Adrenal gland (tissue), 19 donors: ENCODE data around the gene HMX2. TPM values are rescaled to one million over a fixed set of nuclear protein-coding genes. Genes with fewer than 3 reads are reported as not detected.
A peak's percentile ranks its signal among the peaks of the same experiment; 100 is the strongest.

Experiments
- DNase-seq, 7 donors: peaks; one replicate each; pipeline ENCODE4 v3.0.0-alpha.2; 2019 to 2020
- H3K27ac ChIP-seq, 5 donors: fragments of 200-600 bp; sonication (generic) in 4 of 5; 1 replicate in 3 of 5; 2 replicates in 2 of 5; pipeline versions ENCODE4 v1.5.1 to v1.8.0; 2016 to 2020; ENCODE audit warnings: mild to moderate bottlenecking in 1 of 5
- H3K27me3 ChIP-seq: fragments of 200-600 bp; 2 replicates; pipeline ENCODE4 v1.8.0; 2021
- H3K36me3 ChIP-seq, 2 donors: fragments of 200-600 bp; replicated peaks in 1 of 2; 1 replicate in 1 of 2; 2 replicates in 1 of 2; pipeline versions ENCODE4 v1.5.1 to v1.8.0; 2018 to 2022
- H3K4me1 ChIP-seq, 2 donors: fragments of 200-600 bp; replicated peaks in 1 of 2; 1 replicate in 1 of 2; 2 replicates in 1 of 2; pipeline versions ENCODE4 v1.5.1 to v1.8.0; 2018 to 2021
- H3K4me3 ChIP-seq, 4 donors: fragments of 200-600 bp; sonication (generic) in 3 of 4; one replicate each; pipeline ENCODE4 v1.5.1; 2016 to 2018
- H3K9me3 ChIP-seq, 3 donors: fragments of 200-600 bp; sonication (generic) in 1 of 3; replicated peaks in 1 of 3; 1 replicate in 2 of 3; 2 replicates in 1 of 3; pipeline versions ENCODE4 v1.5.1 to v1.8.0; 2016 to 2021
- CTCF ChIP-seq, 6 experiments: fragments of 450-650 bp in 4 of 6; fragments of 200-600 bp in 2 of 6; sonication (generic) in 1 of 6; IDR thresholded peaks; 1 replicate in 5 of 6; 2 replicates in 1 of 6; pipeline versions ENCODE4 v1.5.1 to v1.8.0; 2016 to 2021; ENCODE audit warnings: antibody characterized with exemption in 6 of 6, mild to moderate bottlenecking in 2 of 6, moderate library complexity in 1 of 6
- POLR2A ChIP-seq, 2 donors: fragments of 450-650 bp; IDR thresholded peaks; one replicate each; pipeline ENCODE4 v1.6.1; 2017; ENCODE audit warnings: antibody characterized with exemption in 2 of 2, mild to moderate bottlenecking in 2 of 2, moderate library complexity in 1 of 2
- WGBS, 4 donors: extraction: QIAGEN DNeasy Blood & Tissue Kit in 2 of 4; methylation state at CpG; one replicate each; pipeline versions ENCODE4 v1.1.5 to v1.1.7; 2013 to 2017; 5-methylcytosine and 5-hydroxymethylcytosine counted together
- intact Hi-C, 2 donors: fragments of 100-400 bp; cut with DNase I; formaldehyde crosslinking; loops; one replicate each; pipeline versions ENCODE4 v1.14.1 to v1.15.0; 2022 to 2023
- long read RNA-seq, 10 donors: library from polyadenylated mRNA in 3 of 10; unstranded in 2 of 10; stranded (forward) in 1 of 10; transcript quantifications; one replicate each; pipeline ENCODE4 v2.0.0 and lab custom pipeline, GENCODE V29; 2021 to 2026
- polyA plus RNA-seq, 3 donors: library from polyadenylated mRNA; stranded (reverse); fragments of 200-250 nt in 2 of 3; fragments of 350-450 nt in 1 of 3; fragmentation: Illumina TruSeq in 1 of 3; extraction: RNeasy Lipid Tissue Mini Kit (QIAGEN cat#74804) in 1 of 3; gene quantifications; one replicate each; pipeline ENCODE4 v1.2.3, GENCODE V29; 2013 to 2014
- total RNA-seq, 9 donors: library from RNA; depleted of rRNA in 4 of 9; stranded (reverse); fragments of >200 nt in 4 of 9; fragments of 120-200 nt in 1 of 9; fragmentation: NEBNext Ultra II Directional in 1 of 9; extraction: Animal tissue kit (Norgen Biotek cat#: 25700) in 1 of 9; gene quantifications; one replicate each; pipeline versions ENCODE4 v1.1.0 to v1.2.4, GENCODE V29; 2013 to 2023
- donor health status: healthy with polysubstance abuse.
- donor health status: Bipolar disorder and iron deficiency.
- donor health status: DM: yes; HTN: yes; CAD: no.
- donor health status: DM: no; HTN: no; CAD: no.
- donor health status: DM: no; HTN: no; CAD: no.
- donor health status: DM: yes; HTN: yes; CAD: no.

The HMX2 gene, protein sequence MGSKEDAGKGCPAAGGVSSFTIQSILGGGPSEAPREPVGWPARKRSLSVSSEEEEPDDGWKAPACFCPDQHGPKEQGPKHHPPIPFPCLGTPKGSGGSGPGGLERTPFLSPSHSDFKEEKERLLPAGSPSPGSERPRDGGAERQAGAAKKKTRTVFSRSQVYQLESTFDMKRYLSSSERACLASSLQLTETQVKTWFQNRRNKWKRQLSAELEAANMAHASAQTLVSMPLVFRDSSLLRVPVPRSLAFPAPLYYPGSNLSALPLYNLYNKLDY
- total RNA-seq (not detected), polyA plus RNA-seq (not detected)
- long read RNA-seq, donor 1, result 0 reads
- long read RNA-seq, donor 2, result 0 reads
- long read RNA-seq, donor 3, result 0 reads
- long read RNA-seq, donor 4, result 0 reads
- long read RNA-seq, donor 5, result 0 reads
- long read RNA-seq, donor 6, result 0 reads
- long read RNA-seq, donor 7, result 0 reads
- long read RNA-seq, donor 8, result 0 reads
- long read RNA-seq, donor 9, result 0 reads
- long read RNA-seq, donor 10, result 0 reads

DNA sequence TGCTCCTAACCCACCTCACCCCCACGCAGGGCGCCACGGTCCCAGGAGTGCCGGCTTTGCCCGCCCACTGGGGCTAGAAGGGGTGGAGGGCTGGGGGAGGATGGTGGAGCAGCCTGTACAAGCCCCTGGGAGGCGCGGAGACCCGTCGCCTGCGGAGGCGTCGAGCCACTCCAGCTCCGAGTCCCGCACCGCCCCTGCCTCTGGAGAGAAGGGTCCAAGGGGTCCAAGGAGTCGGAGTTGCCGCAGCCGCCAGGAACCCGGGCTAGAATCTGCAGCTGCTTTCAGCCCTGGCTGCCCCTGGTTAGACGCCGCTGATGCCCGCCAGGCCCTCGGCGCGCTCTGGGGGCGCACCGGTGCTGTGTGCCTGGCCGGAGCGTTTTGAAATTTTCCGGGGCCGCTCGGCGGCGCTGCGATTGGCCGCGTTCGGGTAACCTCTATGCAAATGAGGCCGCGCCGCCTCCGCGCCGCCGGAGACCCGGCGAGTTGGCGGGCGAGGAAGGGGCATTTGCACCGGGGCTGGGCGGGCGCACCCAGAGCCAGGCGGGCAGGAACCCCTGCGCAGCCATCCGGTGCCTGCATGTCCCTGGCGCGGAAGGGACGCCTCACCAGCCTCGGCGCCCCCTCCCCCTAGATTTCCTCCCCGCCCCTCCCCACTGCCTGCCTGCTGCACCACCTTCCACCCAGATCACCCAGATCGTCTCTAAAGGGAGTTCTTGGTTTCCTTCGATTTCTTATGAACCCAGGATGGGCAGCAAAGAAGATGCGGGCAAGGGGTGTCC, at the start of gene HMX2:
Gene HMX2 (plus strand): TSS at position 502 of the 779 bp plus-strand sequence. CDS start 243 bp downstream, at position 745.
- Histone ChIP-seq H3K4me3 (peak within 1 kb of the TSS in 1 of 4 donors; percentile 9), H3K27me3 (peaks cover 93% of the 10 kb centered on the region), H3K4me1 (peaks cover 7 to 32% of the 10 kb centered on the region in 2 donors), H3K9me3 (no peaks in the 10 kb centered on the region), H3K27ac (no peak within 1 kb of the TSS), H3K36me3 (no peaks in the 10 kb centered on the region)
- intact Hi-C loops, result no loop called here
- no peak for DNase-seq
- WGBS, 4 donors, result 0 to 3% (median 1%) methylated on average over 1 to 64 of the region's 64 CpGs
- no peak for TF ChIP-seq POLR2A (IDR thresholded peaks at IDR 0.05)
- TF ChIP-seq CTCF (IDR thresholded peaks at IDR 0.05), result no peak

- Histone ChIP-seq H3K4me1 (no peaks in the 10 kb centered on the region), H3K27ac (no peak overlapping the region), H3K36me3 (no peaks in the 10 kb centered on the region), H3K4me3 (no peak overlapping the region), H3K9me3 (no peaks in the 10 kb centered on the region), H3K27me3 (peaks cover 6% of the 10 kb centered on the region)
- TF ChIP-seq POLR2A (IDR thresholded peaks at IDR 0.05), result no peak
- TF ChIP-seq CTCF (IDR thresholded peaks at IDR 0.05), result no peak
- intact Hi-C loops, result no loop called here
- no peak for DNase-seq
- WGBS, 4 donors, result 74 to 84% (median 75%) methylated on average over 5 to 7 of the region's 7 CpGs
Observed at GRCh38 chr10:123100030-123100762, 47.7 kb upstream of the HMX2 start.

GRCh38 chr10:123101872-123102271, 46.1 kb upstream of the HMX2 start:
- DNase-seq, result no peak
- H3K4me1 ChIP-seq, result no peaks in the 10 kb centered on the region
- H3K9me3 ChIP-seq, result no peaks in the 10 kb centered on the region
- TF ChIP-seq CTCF (IDR thresholded peaks at IDR 0.05), result no peak
- H3K36me3 ChIP-seq, result no peaks in the 10 kb centered on the region
- intact Hi-C loops, result no loop called here
- no peak overlapping the region for H3K27ac ChIP-seq
- WGBS, 4 donors, result 60 to 72% (median 68%) methylated on average over 8 to 9 of the region's 9 CpGs
- no peak overlapping the region for H3K4me3 ChIP-seq
- H3K27me3 ChIP-seq, result peaks cover 6% of the 10 kb centered on the region

DNA sequence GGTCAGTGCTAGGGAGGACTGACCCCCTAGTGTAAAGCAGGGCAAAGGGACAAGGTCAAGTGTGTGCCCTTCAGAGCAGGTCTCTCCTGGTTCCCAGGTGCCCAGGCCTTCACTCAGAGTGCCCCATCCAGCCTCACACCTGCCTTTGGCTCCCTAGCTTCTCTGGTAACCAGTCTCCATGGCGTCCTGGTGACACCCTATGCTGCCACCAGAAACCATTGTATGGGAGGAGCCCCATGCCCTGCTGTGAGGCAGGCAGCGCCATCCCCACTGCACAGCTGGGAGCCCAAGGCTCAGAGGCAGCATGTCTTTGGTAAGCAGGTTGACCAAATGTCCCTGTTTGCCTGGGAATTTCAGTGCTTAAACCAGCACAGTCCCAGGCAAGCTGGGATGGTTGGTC, 45.3 kb upstream of the HMX2 start:
- H3K27me3 ChIP-seq, result peaks cover 6% of the 10 kb centered on the region
- no peak overlapping the region for H3K27ac ChIP-seq
- H3K4me1 ChIP-seq, result no peaks in the 10 kb centered on the region
- H3K36me3 ChIP-seq, result no peaks in the 10 kb centered on the region
- H3K9me3 ChIP-seq, result no peaks in the 10 kb centered on the region
- TF ChIP-seq CTCF (IDR thresholded peaks at IDR 0.05) (no peak), POLR2A (IDR thresholded peaks at IDR 0.05) (no peak)
- H3K4me3 ChIP-seq, result no peak overlapping the region
- intact Hi-C loops, result no loop called here
- 40 to 63% (median 61%) methylated on average over 1 to 2 of the region's 2 CpGs; no CpG with 5 or more reads in 1 of the 4 donors for WGBS, 4 donors
- DNase-seq, result no peak
